ENCODE results near the gene SLC35F5.

DNA sequence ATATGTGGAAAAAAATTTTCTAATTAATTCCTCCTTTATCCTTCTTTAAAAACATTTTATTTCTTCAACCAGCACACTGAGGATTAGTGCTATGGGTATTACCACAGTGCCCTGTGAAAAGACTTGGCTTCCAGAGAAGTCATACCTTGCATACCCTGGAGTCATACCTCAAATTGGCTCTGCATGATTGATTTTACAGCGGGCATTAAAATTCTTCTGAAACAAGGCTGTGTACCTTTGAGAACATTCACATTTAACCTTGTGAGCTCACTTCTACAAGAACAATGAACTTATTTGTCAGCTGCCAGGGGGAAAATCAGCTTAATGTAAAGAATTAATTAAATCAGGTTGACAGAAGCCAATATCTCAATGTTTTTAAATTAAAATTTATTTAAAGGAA is 44.6 kb downstream of the SLC35F5 start:
- TF ChIP-seq, protein P1, sequence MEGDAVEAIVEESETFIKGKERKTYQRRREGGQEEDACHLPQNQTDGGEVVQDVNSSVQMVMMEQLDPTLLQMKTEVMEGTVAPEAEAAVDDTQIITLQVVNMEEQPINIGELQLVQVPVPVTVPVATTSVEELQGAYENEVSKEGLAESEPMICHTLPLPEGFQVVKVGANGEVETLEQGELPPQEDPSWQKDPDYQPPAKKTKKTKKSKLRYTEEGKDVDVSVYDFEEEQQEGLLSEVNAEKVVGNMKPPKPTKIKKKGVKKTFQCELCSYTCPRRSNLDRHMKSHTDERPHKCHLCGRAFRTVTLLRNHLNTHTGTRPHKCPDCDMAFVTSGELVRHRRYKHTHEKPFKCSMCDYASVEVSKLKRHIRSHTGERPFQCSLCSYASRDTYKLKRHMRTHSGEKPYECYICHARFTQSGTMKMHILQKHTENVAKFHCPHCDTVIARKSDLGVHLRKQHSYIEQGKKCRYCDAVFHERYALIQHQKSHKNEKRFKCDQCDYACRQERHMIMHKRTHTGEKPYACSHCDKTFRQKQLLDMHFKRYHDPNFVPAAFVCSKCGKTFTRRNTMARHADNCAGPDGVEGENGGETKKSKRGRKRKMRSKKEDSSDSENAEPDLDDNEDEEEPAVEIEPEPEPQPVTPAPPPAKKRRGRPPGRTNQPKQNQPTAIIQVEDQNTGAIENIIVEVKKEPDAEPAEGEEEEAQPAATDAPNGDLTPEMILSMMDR (IDR thresholded peaks at IDR 0.05), result no peak
- TF ChIP-seq POLR2A (IDR thresholded peaks at IDR 0.05), result no peak
